ENCODE data around the gene RARA. TPM values are rescaled to one million over a fixed set of nuclear protein-coding genes. Genes with fewer than 3 reads are reported as not detected.

RARA gene
- total and polyA plus RNA-seq, 2 experiments from 2014 or later = 7.4 to 15.9 TPM

GRCh38 chr17:40322358-40323315 lies 13.7 kb downstream of the RARA start:
- peaks cover 21% of the 10 kb centered on the region for H4K20me1 ChIP-seq (replicated peaks; ENCODE audit: insufficient read depth)
- peak overlapping the region; percentile 32; the same call in 1 of the 2 replicates for H3K4me2 ChIP-seq
- Mint-ChIP-seq H3K27me3 (ENCODE audit: insufficient read depth, low read depth, poor library complexity) (peaks cover 31% of the 10 kb centered on the region), H3K36me3 (ENCODE audit: low read depth) (no peaks in the 10 kb centered on the region), H3K4me1 (peaks cover 79% of the 10 kb centered on the region), H3K9me3 (no peaks in the 10 kb centered on the region), H3K27ac (peak overlapping the region; percentile 18; the same call in 1 of the 2 replicates), H3K4me3 (no peak overlapping the region; the same call in 2 of the 3 replicates)
- H3K36me3 ChIP-seq (ENCODE audit: insufficient read depth) = no peaks in the 10 kb centered on the region
- TF ChIP-seq EZH2phosphoT487 (IDR thresholded peaks at IDR 0.05; ENCODE audit: unreplicated experiment) = no peak
- TF ChIP-seq, protein P1, sequence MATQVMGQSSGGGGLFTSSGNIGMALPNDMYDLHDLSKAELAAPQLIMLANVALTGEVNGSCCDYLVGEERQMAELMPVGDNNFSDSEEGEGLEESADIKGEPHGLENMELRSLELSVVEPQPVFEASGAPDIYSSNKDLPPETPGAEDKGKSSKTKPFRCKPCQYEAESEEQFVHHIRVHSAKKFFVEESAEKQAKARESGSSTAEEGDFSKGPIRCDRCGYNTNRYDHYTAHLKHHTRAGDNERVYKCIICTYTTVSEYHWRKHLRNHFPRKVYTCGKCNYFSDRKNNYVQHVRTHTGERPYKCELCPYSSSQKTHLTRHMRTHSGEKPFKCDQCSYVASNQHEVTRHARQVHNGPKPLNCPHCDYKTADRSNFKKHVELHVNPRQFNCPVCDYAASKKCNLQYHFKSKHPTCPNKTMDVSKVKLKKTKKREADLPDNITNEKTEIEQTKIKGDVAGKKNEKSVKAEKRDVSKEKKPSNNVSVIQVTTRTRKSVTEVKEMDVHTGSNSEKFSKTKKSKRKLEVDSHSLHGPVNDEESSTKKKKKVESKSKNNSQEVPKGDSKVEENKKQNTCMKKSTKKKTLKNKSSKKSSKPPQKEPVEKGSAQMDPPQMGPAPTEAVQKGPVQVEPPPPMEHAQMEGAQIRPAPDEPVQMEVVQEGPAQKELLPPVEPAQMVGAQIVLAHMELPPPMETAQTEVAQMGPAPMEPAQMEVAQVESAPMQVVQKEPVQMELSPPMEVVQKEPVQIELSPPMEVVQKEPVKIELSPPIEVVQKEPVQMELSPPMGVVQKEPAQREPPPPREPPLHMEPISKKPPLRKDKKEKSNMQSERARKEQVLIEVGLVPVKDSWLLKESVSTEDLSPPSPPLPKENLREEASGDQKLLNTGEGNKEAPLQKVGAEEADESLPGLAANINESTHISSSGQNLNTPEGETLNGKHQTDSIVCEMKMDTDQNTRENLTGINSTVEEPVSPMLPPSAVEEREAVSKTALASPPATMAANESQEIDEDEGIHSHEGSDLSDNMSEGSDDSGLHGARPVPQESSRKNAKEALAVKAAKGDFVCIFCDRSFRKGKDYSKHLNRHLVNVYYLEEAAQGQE (IDR thresholded peaks at IDR 0.05; ENCODE audit: unreplicated experiment) = no peak
- no peak for TF ChIP-seq POLR2AphosphoS5 (IDR thresholded peaks at IDR 0.05; ENCODE audit: low read depth)
- H2AFZ ChIP-seq = no peak overlapping the region
- H3K9me2 ChIP-seq (ENCODE audit: insufficient read depth) = no peaks in the 10 kb centered on the region
- no peak overlapping the region for H3K27ac ChIP-seq (ENCODE audit: low read depth)
- peaks cover 2% of the 10 kb centered on the region; the same call in 1 of the 2 replicates for H3F3A ChIP-seq (replicated peaks; ENCODE audit: low read depth)
- H3K79me2 ChIP-seq (replicated peaks; ENCODE audit: insufficient read depth) = peaks cover 26% of the 10 kb centered on the region
- H3K4me3 ChIP-seq = no peak overlapping the region
- ATAC-seq (no peak), DNase-seq (ENCODE audit: low spot score) (peak; percentile 66)
- peaks cover 10% of the 10 kb centered on the region for H3K27me3 ChIP-seq (ENCODE audit: insufficient read depth)
- peaks cover 7% of the 10 kb centered on the region; the same call in 1 of the 2 replicates for H3K4me1 ChIP-seq (ENCODE audit: insufficient read depth)

- H3K4me3 Mint-ChIP-seq = no peak overlapping the region; the same call in 2 of the 3 replicates
- peaks cover 35% of the 10 kb centered on the region for H3K79me2 ChIP-seq (replicated peaks; ENCODE audit: insufficient read depth)
- H3K4me1 Mint-ChIP-seq = peaks cover 74% of the 10 kb centered on the region
- TF ChIP-seq, protein P2, sequence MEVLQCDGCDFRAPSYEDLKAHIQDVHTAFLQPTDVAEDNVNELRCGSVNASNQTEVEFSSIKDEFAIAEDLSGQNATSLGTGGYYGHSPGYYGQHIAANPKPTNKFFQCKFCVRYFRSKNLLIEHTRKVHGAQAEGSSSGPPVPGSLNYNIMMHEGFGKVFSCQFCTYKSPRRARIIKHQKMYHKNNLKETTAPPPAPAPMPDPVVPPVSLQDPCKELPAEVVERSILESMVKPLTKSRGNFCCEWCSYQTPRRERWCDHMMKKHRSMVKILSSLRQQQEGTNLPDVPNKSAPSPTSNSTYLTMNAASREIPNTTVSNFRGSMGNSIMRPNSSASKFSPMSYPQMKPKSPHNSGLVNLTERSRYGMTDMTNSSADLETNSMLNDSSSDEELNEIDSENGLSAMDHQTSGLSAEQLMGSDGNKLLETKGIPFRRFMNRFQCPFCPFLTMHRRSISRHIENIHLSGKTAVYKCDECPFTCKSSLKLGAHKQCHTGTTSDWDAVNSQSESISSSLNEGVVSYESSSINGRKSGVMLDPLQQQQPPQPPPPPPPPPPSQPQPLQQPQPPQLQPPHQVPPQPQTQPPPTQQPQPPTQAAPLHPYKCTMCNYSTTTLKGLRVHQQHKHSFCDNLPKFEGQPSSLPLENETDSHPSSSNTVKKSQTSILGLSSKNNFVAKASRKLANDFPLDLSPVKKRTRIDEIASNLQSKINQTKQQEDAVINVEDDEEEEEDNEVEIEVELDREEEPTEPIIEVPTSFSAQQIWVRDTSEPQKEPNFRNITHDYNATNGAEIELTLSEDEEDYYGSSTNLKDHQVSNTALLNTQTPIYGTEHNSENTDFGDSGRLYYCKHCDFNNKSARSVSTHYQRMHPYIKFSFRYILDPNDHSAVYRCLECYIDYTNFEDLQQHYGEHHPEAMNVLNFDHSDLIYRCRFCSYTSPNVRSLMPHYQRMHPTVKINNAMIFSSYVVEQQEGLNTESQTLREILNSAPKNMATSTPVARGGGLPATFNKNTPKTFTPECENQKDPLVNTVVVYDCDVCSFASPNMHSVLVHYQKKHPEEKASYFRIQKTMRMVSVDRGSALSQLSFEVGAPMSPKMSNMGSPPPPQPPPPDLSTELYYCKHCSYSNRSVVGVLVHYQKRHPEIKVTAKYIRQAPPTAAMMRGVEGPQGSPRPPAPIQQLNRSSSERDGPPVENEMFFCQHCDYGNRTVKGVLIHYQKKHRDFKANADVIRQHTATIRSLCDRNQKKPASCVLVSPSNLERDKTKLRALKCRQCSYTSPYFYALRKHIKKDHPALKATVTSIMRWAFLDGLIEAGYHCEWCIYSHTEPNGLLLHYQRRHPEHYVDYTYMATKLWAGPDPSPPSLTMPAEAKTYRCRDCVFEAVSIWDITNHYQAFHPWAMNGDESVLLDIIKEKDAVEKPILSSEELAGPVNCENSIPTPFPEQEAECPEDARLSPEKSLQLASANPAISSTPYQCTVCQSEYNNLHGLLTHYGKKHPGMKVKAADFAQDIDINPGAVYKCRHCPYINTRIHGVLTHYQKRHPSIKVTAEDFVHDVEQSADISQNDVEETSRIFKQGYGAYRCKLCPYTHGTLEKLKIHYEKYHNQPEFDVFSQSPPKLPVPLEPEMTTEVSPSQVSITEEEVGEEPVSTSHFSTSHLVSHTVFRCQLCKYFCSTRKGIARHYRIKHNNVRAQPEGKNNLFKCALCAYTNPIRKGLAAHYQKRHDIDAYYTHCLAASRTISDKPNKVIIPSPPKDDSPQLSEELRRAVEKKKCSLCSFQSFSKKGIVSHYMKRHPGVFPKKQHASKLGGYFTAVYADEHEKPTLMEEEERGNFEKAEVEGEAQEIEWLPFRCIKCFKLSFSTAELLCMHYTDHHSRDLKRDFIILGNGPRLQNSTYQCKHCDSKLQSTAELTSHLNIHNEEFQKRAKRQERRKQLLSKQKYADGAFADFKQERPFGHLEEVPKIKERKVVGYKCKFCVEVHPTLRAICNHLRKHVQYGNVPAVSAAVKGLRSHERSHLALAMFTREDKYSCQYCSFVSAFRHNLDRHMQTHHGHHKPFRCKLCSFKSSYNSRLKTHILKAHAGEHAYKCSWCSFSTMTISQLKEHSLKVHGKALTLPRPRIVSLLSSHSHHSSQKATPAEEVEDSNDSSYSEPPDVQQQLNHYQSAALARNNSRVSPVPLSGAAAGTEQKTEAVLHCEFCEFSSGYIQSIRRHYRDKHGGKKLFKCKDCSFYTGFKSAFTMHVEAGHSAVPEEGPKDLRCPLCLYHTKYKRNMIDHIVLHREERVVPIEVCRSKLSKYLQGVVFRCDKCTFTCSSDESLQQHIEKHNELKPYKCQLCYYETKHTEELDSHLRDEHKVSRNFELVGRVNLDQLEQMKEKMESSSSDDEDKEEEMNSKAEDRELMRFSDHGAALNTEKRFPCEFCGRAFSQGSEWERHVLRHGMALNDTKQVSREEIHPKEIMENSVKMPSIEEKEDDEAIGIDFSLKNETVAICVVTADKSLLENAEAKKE (CRISPR knock-in tag; IDR thresholded peaks at IDR 0.05) = no peak
- TF ChIP-seq ZNF331 (CRISPR knock-in tag; IDR thresholded peaks at IDR 0.05; ENCODE audit: low read depth) = no peak
- no peak for TF ChIP-seq JUNB (IDR thresholded peaks at IDR 0.05; ENCODE audit: unreplicated experiment)
- no peak for TF ChIP-seq EZH2 (IDR thresholded peaks at IDR 0.05; ENCODE audit: low read depth, unreplicated experiment)
- no peak for TF ChIP-seq ZNF114 (CRISPR knock-in tag; IDR thresholded peaks at IDR 0.05)
Observed at GRCh38 chr17:40323391-40324381, 14.7 kb downstream of the RARA start.

More at GRCh38 chr17:40323391-40324381, 14.7 kb downstream of the RARA start:
- Mint-ChIP-seq H3K36me3 (ENCODE audit: low read depth) (no peaks in the 10 kb centered on the region), H3K27ac (peak overlapping the region; percentile 18; the same call in 1 of the 2 replicates), H3K27me3 (ENCODE audit: insufficient read depth, low read depth, poor library complexity) (peaks cover 26% of the 10 kb centered on the region), H3K9me3 (no peaks in the 10 kb centered on the region)
- no peak for ATAC-seq
- no peak overlapping the region for H3K4me2 ChIP-seq
- peaks cover 27% of the 10 kb centered on the region for H4K20me1 ChIP-seq (replicated peaks; ENCODE audit: insufficient read depth)
- no peak overlapping the region for H3K4me3 ChIP-seq
- H2AFZ ChIP-seq = no peak overlapping the region
- peaks cover 6% of the 10 kb centered on the region; the same call in 1 of the 2 replicates for H3K4me1 ChIP-seq (ENCODE audit: insufficient read depth)
- peaks cover 6% of the 10 kb centered on the region for H3K27me3 ChIP-seq (ENCODE audit: insufficient read depth)
- H3K9me2 ChIP-seq (ENCODE audit: insufficient read depth) = no peaks in the 10 kb centered on the region
- H3K27ac ChIP-seq (ENCODE audit: low read depth) = no peak overlapping the region
- no peaks in the 10 kb centered on the region for H3F3A ChIP-seq (replicated peaks; ENCODE audit: low read depth)
- DNase-seq (ENCODE audit: low spot score) = no peak
- no peaks in the 10 kb centered on the region for H3K36me3 ChIP-seq (ENCODE audit: insufficient read depth)
